ENCODE measurements around the gene KCNJ16.

Gene KCNJ16

GRCh38 chr17:70104791-70105523 lies 29.9 kb downstream of the KCNJ16 start:
- Histone ChIP-seq H3K27me3 (ENCODE audit: control insufficient read depth, insufficient read depth, low read length) (no peaks in the 10 kb centered on the region), H3K4me1 (ENCODE audit: control insufficient read depth, insufficient read depth, low read length) (no peaks in the 10 kb centered on the region), H3K9ac (ENCODE audit: low read length) (no peak overlapping the region), H3K4me3 (ENCODE audit: low read length) (no peak overlapping the region), H3K9me3 (ENCODE audit: control insufficient read depth, low read length) (no peaks in the 10 kb centered on the region), H3K36me3 (ENCODE audit: control insufficient read depth, insufficient read depth, low read length) (no peaks in the 10 kb centered on the region)

DNA sequence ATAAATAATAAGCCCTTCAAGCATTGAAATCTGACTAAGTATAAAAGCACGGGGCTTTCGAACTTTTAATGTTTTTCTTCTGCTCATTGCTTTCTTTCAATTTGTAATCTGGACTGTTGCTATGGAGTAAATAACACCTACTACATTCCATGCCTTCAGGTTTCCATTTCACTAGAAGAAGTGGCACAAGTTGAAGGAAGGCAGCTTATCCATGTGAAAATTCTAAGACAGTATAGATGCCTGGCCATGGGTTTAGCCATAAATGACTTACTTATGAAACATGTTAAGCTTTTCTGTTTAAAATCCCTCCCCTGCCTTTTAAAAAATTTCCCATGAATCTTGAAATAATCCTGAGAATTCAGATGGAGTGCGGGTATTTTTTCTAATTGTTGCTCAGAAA lies 30.6 kb downstream of the KCNJ16 start:
- Histone ChIP-seq H3K4me1 (ENCODE audit: control insufficient read depth, insufficient read depth, low read length) (no peaks in the 10 kb centered on the region), H3K9me3 (ENCODE audit: control insufficient read depth, low read length) (no peaks in the 10 kb centered on the region), H3K27me3 (ENCODE audit: control insufficient read depth, insufficient read depth, low read length) (no peaks in the 10 kb centered on the region), H3K4me3 (ENCODE audit: low read length) (no peak overlapping the region), H3K36me3 (ENCODE audit: control insufficient read depth, insufficient read depth, low read length) (no peaks in the 10 kb centered on the region), H3K9ac (ENCODE audit: low read length) (no peak overlapping the region)

- Histone ChIP-seq H3K27me3 (ENCODE audit: control insufficient read depth, insufficient read depth, low read length) (no peaks in the 10 kb centered on the region), H3K4me3 (ENCODE audit: low read length) (no peak overlapping the region), H3K4me1 (ENCODE audit: control insufficient read depth, insufficient read depth, low read length) (no peaks in the 10 kb centered on the region), H3K36me3 (ENCODE audit: control insufficient read depth, insufficient read depth, low read length) (no peaks in the 10 kb centered on the region), H3K9ac (ENCODE audit: low read length) (no peak overlapping the region), H3K9me3 (ENCODE audit: control insufficient read depth, low read length) (no peaks in the 10 kb centered on the region)
These were observed 31.5 kb downstream of the KCNJ16 start for GRCh38 chr17:70106551-70106950.

DNA sequence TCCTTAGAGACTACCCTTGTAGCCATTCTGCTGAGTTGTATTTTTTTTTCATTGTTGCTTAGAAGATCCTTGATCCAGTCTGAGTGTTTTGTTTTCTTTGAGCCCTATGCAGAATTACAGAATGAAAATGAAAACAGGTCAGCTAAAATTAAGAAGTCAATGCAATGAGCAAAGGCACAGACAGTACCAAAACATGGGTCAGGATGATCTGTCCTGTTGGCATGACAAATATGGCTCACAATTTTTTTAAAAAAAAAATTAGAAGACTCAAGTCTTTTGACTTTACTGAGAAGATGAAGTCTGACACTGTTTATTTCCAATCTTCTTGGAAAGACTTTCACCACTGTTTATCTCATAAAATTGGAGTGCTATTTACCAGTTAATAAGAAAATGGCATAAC lies 32.4 kb downstream of the KCNJ16 start:
- Histone ChIP-seq H3K36me3 (ENCODE audit: control insufficient read depth, insufficient read depth, low read length) (no peaks in the 10 kb centered on the region), H3K9me3 (ENCODE audit: control insufficient read depth, low read length) (no peaks in the 10 kb centered on the region), H3K4me3 (ENCODE audit: low read length) (no peak overlapping the region), H3K27me3 (ENCODE audit: control insufficient read depth, insufficient read depth, low read length) (no peaks in the 10 kb centered on the region), H3K4me1 (ENCODE audit: control insufficient read depth, insufficient read depth, low read length) (no peaks in the 10 kb centered on the region), H3K9ac (ENCODE audit: low read length) (no peak overlapping the region)

DNA sequence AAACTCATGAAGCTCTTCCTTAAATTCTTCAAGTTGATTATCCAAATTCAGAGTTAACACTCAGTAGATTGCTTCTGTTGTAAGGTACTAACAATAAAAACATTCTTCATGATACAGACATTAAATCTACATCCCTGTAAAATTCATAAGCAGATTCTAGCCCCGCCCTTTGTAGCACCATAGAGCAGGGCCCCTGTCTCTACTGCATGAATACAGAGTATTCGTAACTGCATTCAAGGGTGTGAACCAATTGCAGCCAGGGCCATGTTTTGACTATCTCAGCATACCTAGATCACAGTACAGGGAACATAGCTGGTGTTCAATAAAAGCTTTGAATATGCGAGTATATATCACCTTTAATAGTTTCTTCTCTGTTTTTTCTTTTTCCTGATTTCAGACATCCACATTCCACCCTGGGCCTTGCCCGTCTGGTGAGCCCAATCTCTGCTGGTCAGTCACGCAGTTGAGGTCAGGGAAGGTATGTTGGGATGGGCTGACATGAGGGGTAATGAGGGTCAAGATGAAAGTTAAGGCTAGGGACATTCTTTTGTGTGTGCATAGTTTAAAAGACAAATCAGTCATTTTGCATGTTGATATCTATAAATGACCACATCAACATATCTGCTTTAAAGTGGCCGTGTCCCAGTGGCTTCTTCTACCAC lies 33.0 kb downstream of the KCNJ16 start:
- no peaks in the 10 kb centered on the region for H3K36me3 ChIP-seq (ENCODE audit: control insufficient read depth, insufficient read depth, low read length)
- H3K27me3 ChIP-seq (ENCODE audit: control insufficient read depth, insufficient read depth, low read length) = no peaks in the 10 kb centered on the region
- H3K4me3 ChIP-seq (ENCODE audit: low read length) = no peak overlapping the region
- H3K9ac ChIP-seq (ENCODE audit: low read length) = no peak overlapping the region
- H3K4me1 ChIP-seq (ENCODE audit: control insufficient read depth, insufficient read depth, low read length) = no peaks in the 10 kb centered on the region
- H3K9me3 ChIP-seq (ENCODE audit: control insufficient read depth, low read length) = no peaks in the 10 kb centered on the region

DNA sequence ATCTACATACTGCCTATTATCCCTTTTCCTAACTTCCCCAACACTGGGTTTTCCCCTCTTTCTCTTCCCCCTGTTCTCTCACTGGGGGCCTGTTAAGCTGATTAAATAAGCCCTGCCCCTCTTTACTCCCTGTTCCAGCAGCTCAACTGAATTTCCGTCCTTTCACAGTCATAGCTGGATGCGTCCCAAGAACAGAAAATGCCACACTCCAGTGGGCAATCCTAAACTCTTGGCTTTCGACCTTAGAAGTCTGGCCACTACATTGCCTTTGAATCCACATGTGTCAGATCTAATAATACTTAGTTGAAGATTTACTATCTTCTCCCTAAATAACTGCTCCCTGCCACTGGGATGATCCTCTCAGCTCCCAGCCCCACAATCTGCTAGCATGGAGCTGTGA lies 34.5 kb downstream of the KCNJ16 start:
- no peaks in the 10 kb centered on the region for H3K4me1 ChIP-seq (ENCODE audit: control insufficient read depth, insufficient read depth, low read length)
- no peaks in the 10 kb centered on the region for H3K27me3 ChIP-seq (ENCODE audit: control insufficient read depth, insufficient read depth, low read length)
- H3K36me3 ChIP-seq (ENCODE audit: control insufficient read depth, insufficient read depth, low read length) = no peaks in the 10 kb centered on the region
- H3K9me3 ChIP-seq (ENCODE audit: control insufficient read depth, low read length) = no peaks in the 10 kb centered on the region
- H3K4me3 ChIP-seq (ENCODE audit: low read length) = no peak overlapping the region
- no peak overlapping the region for H3K9ac ChIP-seq (ENCODE audit: low read length)

DNA sequence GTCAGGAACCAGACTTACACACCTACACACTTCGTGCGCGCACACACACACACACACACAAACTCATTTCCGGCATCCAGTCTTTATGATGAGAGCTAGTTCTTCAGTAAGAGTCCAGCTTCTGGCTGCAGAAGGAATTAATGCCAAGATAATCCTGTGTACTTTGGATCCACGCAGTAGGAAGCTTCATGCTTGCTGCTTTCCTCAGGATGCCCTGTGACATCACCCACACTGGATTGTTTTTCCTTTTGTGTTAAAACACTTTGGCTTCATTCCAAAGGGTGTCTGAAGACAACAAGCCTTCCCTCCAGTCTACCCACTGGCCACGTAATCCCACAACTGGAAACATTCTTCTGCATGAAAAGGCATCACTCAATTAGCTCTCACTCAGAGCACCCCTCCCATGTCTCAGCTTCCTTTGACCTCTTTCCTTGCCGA lies 35.4 kb downstream of the KCNJ16 start:
- Histone ChIP-seq H3K9ac (ENCODE audit: low read length) (no peak overlapping the region), H3K36me3 (ENCODE audit: control insufficient read depth, insufficient read depth, low read length) (no peaks in the 10 kb centered on the region), H3K4me3 (ENCODE audit: low read length) (no peak overlapping the region), H3K9me3 (ENCODE audit: control insufficient read depth, low read length) (no peaks in the 10 kb centered on the region), H3K27me3 (ENCODE audit: control insufficient read depth, insufficient read depth, low read length) (no peaks in the 10 kb centered on the region), H3K4me1 (ENCODE audit: control insufficient read depth, insufficient read depth, low read length) (no peaks in the 10 kb centered on the region)

DNA sequence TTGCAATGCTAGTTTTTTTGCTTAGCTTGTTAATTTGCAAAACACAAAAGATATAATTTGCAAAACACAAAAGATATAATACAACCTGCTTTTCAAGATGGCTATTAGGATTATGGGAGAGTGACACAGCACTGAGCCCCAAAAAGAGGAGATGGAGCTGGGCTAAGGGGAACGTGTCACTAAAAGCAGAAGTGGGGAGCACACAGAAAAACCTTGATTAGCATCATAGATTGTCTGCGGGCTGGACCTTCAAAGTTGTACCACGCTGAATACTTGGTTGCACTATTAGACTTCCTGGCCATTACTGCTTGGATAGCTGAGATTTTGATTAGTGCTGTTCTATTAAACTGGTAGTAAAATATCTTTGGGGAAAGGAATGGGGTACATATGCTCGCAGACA lies 36.2 kb downstream of the KCNJ16 start:
- H3K27me3 ChIP-seq (ENCODE audit: control insufficient read depth, insufficient read depth, low read length) = no peaks in the 10 kb centered on the region
- no peaks in the 10 kb centered on the region for H3K4me1 ChIP-seq (ENCODE audit: control insufficient read depth, insufficient read depth, low read length)
- no peaks in the 10 kb centered on the region for H3K36me3 ChIP-seq (ENCODE audit: control insufficient read depth, insufficient read depth, low read length)
- no peak overlapping the region for H3K4me3 ChIP-seq (ENCODE audit: low read length)
- no peak overlapping the region for H3K9ac ChIP-seq (ENCODE audit: low read length)
- no peaks in the 10 kb centered on the region for H3K9me3 ChIP-seq (ENCODE audit: control insufficient read depth, low read length)

DNA sequence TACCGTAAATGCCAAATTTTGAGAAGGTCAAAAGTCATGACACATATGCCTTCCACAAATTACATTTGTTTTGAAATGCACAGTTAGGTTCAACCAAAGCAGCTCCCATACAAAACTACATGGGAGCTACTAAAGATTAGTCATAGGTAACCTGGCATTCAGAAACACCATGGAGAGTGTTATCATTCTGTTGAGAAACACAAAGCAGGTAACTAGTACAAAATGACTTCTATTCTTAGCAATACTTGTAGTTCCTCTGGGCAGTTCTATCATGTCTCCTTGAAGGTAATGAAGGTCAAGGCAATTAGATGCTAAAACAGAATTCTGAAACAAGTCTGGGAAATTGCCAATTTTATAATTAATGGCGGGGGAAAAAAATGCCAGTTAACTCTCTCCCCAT lies 39.4 kb downstream of the KCNJ16 start:
- no peaks in the 10 kb centered on the region for H3K27me3 ChIP-seq (ENCODE audit: control insufficient read depth, insufficient read depth, low read length)
- H3K36me3 ChIP-seq (ENCODE audit: control insufficient read depth, insufficient read depth, low read length) = no peaks in the 10 kb centered on the region
- H3K9ac ChIP-seq (ENCODE audit: low read length) = no peak overlapping the region
- H3K4me1 ChIP-seq (ENCODE audit: control insufficient read depth, insufficient read depth, low read length) = no peaks in the 10 kb centered on the region
- no peaks in the 10 kb centered on the region for H3K9me3 ChIP-seq (ENCODE audit: control insufficient read depth, low read length)
- no peak overlapping the region for H3K4me3 ChIP-seq (ENCODE audit: low read length)

GRCh38 chr17:70115126-70115525 lies 40.1 kb downstream of the KCNJ16 start:
- no peaks in the 10 kb centered on the region for H3K36me3 ChIP-seq (ENCODE audit: control insufficient read depth, insufficient read depth, low read length)
- H3K4me1 ChIP-seq (ENCODE audit: control insufficient read depth, insufficient read depth, low read length) = no peaks in the 10 kb centered on the region
- H3K9ac ChIP-seq (ENCODE audit: low read length) = no peak overlapping the region
- no peak overlapping the region for H3K4me3 ChIP-seq (ENCODE audit: low read length)
- H3K27me3 ChIP-seq (ENCODE audit: control insufficient read depth, insufficient read depth, low read length) = no peaks in the 10 kb centered on the region
- no peaks in the 10 kb centered on the region for H3K9me3 ChIP-seq (ENCODE audit: control insufficient read depth, low read length)

DNA sequence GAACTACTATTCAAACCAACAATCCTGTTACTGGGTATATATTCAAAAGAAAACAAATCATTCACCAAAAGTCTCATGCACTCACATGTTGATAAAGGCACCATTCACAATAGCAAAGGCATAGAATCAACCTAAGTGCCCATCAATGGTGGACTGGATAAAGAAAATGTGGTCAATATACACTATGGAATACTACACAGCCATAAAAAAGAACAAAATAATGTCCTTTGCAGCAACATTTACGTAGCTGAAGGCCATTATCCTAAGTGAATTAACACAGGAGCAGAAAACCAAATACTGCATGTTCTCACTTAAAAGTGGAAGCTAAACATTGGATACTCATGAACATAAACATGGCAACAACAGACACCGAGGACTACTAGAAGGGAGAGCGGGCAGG lies 41.9 kb downstream of the KCNJ16 start:
- Histone ChIP-seq H3K4me1 (ENCODE audit: control insufficient read depth, insufficient read depth, low read length) (no peaks in the 10 kb centered on the region), H3K36me3 (ENCODE audit: control insufficient read depth, insufficient read depth, low read length) (no peaks in the 10 kb centered on the region), H3K9ac (ENCODE audit: low read length) (no peak overlapping the region), H3K4me3 (ENCODE audit: low read length) (no peak overlapping the region), H3K9me3 (ENCODE audit: control insufficient read depth, low read length) (no peaks in the 10 kb centered on the region), H3K27me3 (ENCODE audit: control insufficient read depth, insufficient read depth, low read length) (no peaks in the 10 kb centered on the region)

- Histone ChIP-seq H3K4me3 (ENCODE audit: low read length) (no peak overlapping the region), H3K27me3 (ENCODE audit: control insufficient read depth, insufficient read depth, low read length) (no peaks in the 10 kb centered on the region), H3K36me3 (ENCODE audit: control insufficient read depth, insufficient read depth, low read length) (no peaks in the 10 kb centered on the region)
These were observed 44.5 kb downstream of the KCNJ16 start for GRCh38 chr17:70119545-70119944.

More at GRCh38 chr17:70119545-70119944, 44.5 kb downstream of the KCNJ16 start:
- Histone ChIP-seq H3K4me1 (ENCODE audit: control insufficient read depth, insufficient read depth, low read length) (peaks cover 7% of the 10 kb centered on the region), H3K9ac (ENCODE audit: low read length) (no peak overlapping the region), H3K9me3 (ENCODE audit: control insufficient read depth, low read length) (no peaks in the 10 kb centered on the region)

All from mucosa of stomach (tissue), 1 donor.